ENCODE results near the gene LTBP2. TPM values are rescaled to one million over a fixed set of nuclear protein-coding genes. Genes with fewer than 3 reads are reported as not detected.
A peak's percentile ranks its signal among the peaks of the same experiment; 100 is the strongest.

LTBP2 gene
- total RNA-seq, 2 donors from 2014 or later, result 674 to 973 TPM

GRCh38 chr14:74575936-74576335, 36.1 kb downstream of the LTBP2 start:
- Histone ChIP-seq H3K9me3 (no peaks in the 10 kb centered on the region), H3K4me3 (no peak overlapping the region), H3K36me3 (peaks cover 3% of the 10 kb centered on the region), H3K27me3 (replicated peaks; ENCODE audit: insufficient read depth) (no peaks in the 10 kb centered on the region), H3K27ac (peak overlapping the region; percentile 94 to 96), H3K4me1 (ENCODE audit: control insufficient read depth in 1 of 2, low read depth in 2 of 2) (peaks cover 72 to 100% of the 10 kb centered on the region in 2 donors)
- no peak for TF ChIP-seq CTCF (IDR thresholded peaks at IDR 0.05)
- DNase-seq (ENCODE audit: low spot score) (no peak), ATAC-seq (ENCODE audit: insufficient number of reproducible peaks, low FRiP score, low read depth) (no peak)

GRCh38 chr14:74575507-74575906, 36.5 kb downstream of the LTBP2 start:
- DNase-seq (ENCODE audit: low spot score), result no peak
- no peaks in the 10 kb centered on the region for H3K9me3 ChIP-seq
- no peaks in the 10 kb centered on the region for H3K27me3 ChIP-seq (replicated peaks; ENCODE audit: insufficient read depth)
- H3K4me3 ChIP-seq, result no peak overlapping the region
- H3K27ac ChIP-seq, result peak overlapping the region; percentile 94 to 96
- no peak for TF ChIP-seq CTCF (IDR thresholded peaks at IDR 0.05)
- no peak for ATAC-seq (ENCODE audit: insufficient number of reproducible peaks, low FRiP score, low read depth)
- H3K4me1 ChIP-seq (ENCODE audit: control insufficient read depth in 1 of 2, low read depth in 2 of 2), result peaks cover 74 to 100% of the 10 kb centered on the region in 2 donors
- peaks cover 3% of the 10 kb centered on the region for H3K36me3 ChIP-seq

GRCh38 chr14:74574706-74575105, 37.3 kb downstream of the LTBP2 start:
- Histone ChIP-seq H3K9me3 (no peaks in the 10 kb centered on the region), H3K4me1 (ENCODE audit: control insufficient read depth in 1 of 2, low read depth in 2 of 2) (peaks cover 75 to 100% of the 10 kb centered on the region in 2 donors), H3K4me3 (no peak overlapping the region), H3K27ac (peak overlapping the region; percentile 94 to 96), H3K27me3 (replicated peaks; ENCODE audit: insufficient read depth) (no peaks in the 10 kb centered on the region), H3K36me3 (peaks cover 3% of the 10 kb centered on the region)
- DNase-seq (ENCODE audit: low spot score) (no peak), ATAC-seq (ENCODE audit: insufficient number of reproducible peaks, low FRiP score, low read depth) (no peak)
- TF ChIP-seq CTCF (IDR thresholded peaks at IDR 0.05), result no peak

- H3K4me3 ChIP-seq, result no peak overlapping the region
- no peaks in the 10 kb centered on the region for H3K27me3 ChIP-seq (replicated peaks; ENCODE audit: insufficient read depth)
- no peaks in the 10 kb centered on the region for H3K9me3 ChIP-seq
- peaks cover 3% of the 10 kb centered on the region for H3K36me3 ChIP-seq
- peak overlapping the region; percentile 94 to 96 for H3K27ac ChIP-seq
- H3K4me1 ChIP-seq (ENCODE audit: control insufficient read depth in 1 of 2, low read depth in 2 of 2), result peaks cover 76 to 100% of the 10 kb centered on the region in 2 donors
- DNase-seq (ENCODE audit: low spot score), result no peak
- no peak for TF ChIP-seq CTCF (IDR thresholded peaks at IDR 0.05)
- ATAC-seq (ENCODE audit: insufficient number of reproducible peaks, low FRiP score, low read depth), result no peak
Measured at GRCh38 chr14:74574090-74574433, 38.0 kb downstream of the LTBP2 start.

- ATAC-seq (ENCODE audit: insufficient number of reproducible peaks, low FRiP score, low read depth) (no peak), DNase-seq (ENCODE audit: low spot score) (no peak)
- Histone ChIP-seq H3K9me3 (no peaks in the 10 kb centered on the region), H3K4me1 (ENCODE audit: control insufficient read depth in 1 of 2, low read depth in 2 of 2) (peaks cover 80 to 100% of the 10 kb centered on the region in 2 donors), H3K27ac (peak overlapping the region; percentile 94 to 96), H3K27me3 (replicated peaks; ENCODE audit: insufficient read depth) (no peaks in the 10 kb centered on the region), H3K36me3 (peaks cover 3% of the 10 kb centered on the region), H3K4me3 (no peak overlapping the region)
- no peak for TF ChIP-seq CTCF (IDR thresholded peaks at IDR 0.05)
Measured at GRCh38 chr14:74573421-74574089, 38.5 kb downstream of the LTBP2 start.
